H1 (cell line): ENCODE measurements around the gene CHMP4A. TPM values are rescaled to one million over a fixed set of nuclear protein-coding genes. Genes with fewer than 3 reads are reported as not detected.

Source experiments
- ASH2L ChIP-seq: fragments of 200-600, 300-600 bp; sonication (generic); IDR thresholded peaks from one replicate; pipeline ENCODE4 v1.7.1; 2017; ENCODE audit warnings: low read length
- EZH2 ChIP-seq: fragments of 200-600 bp; sonication (generic); IDR thresholded peaks from 2 replicates; pipeline ENCODE4 v1.7.1; 2012; ENCODE audit warnings: low read depth, mild to moderate bottlenecking, moderate library complexity, low read length, inconsistent platforms; ENCODE audit not compliant: severe bottlenecking
- POLR2AphosphoS5 ChIP-seq: IDR thresholded peaks from 2 replicates; pipeline ENCODE4 v1.6.1; 2011; ENCODE audit warnings: low read depth, low read length
- POU5F1 ChIP-seq: IDR thresholded peaks from 2 replicates; pipeline ENCODE4 v1.6.1; 2011; ENCODE audit warnings: low read depth, mild to moderate bottlenecking, low read length, moderate library complexity
- TBP ChIP-seq: IDR thresholded peaks from 2 replicates; pipeline ENCODE4 v1.6.1; 2011; ENCODE audit warnings: low read depth, low read length, improper control_type of control experiment
- YY1 ChIP-seq: IDR thresholded peaks from 2 replicates; pipeline ENCODE4 v1.6.1; 2011; ENCODE audit warnings: low read depth, mild to moderate bottlenecking, low read length
- polyA plus RNA-seq, 7 experiments: library from polyadenylated mRNA; depleted of rRNA in 3 of 7; stranded (reverse) in 5 of 7; unstranded in 2 of 7; fragments of >200 nt in 5 of 7; fragments of 200-250 nt in 2 of 7; gene quantifications; 1 replicate in 5 of 7; 2 replicates in 1 of 7; 4 replicates in 1 of 7; pipeline versions ENCODE4 v1.2.1 to v1.2.3, GENCODE V29; 2011 to 2013; ENCODE audit warnings: missing spikeins in 2 of 7, mixed read lengths in 2 of 7
- total RNA-seq: library from RNA; stranded (reverse); fragmentation: NEBNext Ultra II Directional; extraction: Animal tissue kit (Norgen Biotek cat#: 25700); gene quantifications from 2 replicates; pipeline ENCODE4 v1.2.1, GENCODE V29; 2021

Gene CHMP4A
- total and polyA plus RNA-seq, 2 of the 8 experiments (the other 6 are each of a cell fraction or from before 2014, with no cell fraction given) = 32.9 to 37.6 TPM

DNA sequence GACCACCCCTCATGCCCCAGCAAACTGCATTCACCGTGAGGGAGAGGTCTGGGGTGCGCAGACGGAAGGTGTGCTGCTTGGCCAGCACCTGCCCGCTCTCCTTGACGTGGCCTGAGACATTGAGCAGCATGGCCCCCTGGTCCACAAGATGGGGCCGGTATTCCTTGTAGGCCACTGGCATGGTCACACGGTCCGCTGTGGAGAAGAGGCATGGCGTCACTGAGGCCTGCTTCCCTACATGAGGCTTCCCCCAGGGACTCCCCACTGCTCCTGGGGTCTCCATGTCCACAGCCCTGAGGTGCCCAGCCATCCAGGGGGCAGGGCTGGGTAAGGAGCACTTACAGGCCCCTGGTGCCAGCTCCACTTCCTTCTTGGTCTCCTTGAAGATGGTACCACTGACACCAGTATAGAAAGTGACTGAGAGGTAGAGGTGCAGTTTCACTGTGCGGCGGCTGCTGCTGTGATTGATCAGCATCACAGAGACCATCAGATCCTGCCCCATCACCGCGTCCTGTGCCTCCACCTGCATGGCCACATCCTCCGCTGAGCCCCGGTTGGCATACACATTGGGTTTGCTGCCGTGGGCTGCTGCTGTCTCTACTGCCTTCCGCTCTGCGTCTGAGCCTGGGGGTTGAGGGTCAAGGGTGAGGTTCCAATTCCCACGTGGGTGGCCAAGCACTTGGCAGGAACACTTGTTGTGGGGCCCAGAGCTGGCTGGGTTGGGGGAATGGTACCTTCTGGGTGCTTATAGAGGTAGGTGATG lies 41.5 kb upstream of the CHMP4A start (continued):
- TF ChIP-seq TBP (no peak), ASH2L (no peak), POLR2AphosphoS5 (no peak), EZH2 (no peak), YY1 (no peak), POU5F1 (no peak)
